NB4 (cell line): Measurements from ENCODE around the gene FFAR4.

Experiments
- DNase-seq: peaks from one replicate; pipeline ENCODE4 v3.0.0; 2010; ENCODE audit warnings: low read depth
- H3K4me3 ChIP-seq: one replicate; pipeline ENCODE4 v1.5.1; 2011; ENCODE audit warnings: mild to moderate bottlenecking, low read depth, low read length, moderate library complexity
- CTCF ChIP-seq: IDR thresholded peaks from one replicate; pipeline ENCODE4 v1.5.1; 2012; ENCODE audit warnings: low read depth, low read length
- MAX ChIP-seq: IDR thresholded peaks from 2 replicates; pipeline ENCODE4 v1.6.1; 2011; ENCODE audit warnings: low read depth, low read length
- MYC ChIP-seq: IDR thresholded peaks from 2 replicates; pipeline ENCODE4 v1.6.1; 2011; ENCODE audit warnings: low read depth, low read length
- POLR2A ChIP-seq: IDR thresholded peaks from 2 replicates; pipeline ENCODE4 v1.6.1; 2011; ENCODE audit warnings: mild to moderate bottlenecking; ENCODE audit not compliant: insufficient read length; ENCODE audit errors: extremely low read depth

FFAR4 gene

DNA sequence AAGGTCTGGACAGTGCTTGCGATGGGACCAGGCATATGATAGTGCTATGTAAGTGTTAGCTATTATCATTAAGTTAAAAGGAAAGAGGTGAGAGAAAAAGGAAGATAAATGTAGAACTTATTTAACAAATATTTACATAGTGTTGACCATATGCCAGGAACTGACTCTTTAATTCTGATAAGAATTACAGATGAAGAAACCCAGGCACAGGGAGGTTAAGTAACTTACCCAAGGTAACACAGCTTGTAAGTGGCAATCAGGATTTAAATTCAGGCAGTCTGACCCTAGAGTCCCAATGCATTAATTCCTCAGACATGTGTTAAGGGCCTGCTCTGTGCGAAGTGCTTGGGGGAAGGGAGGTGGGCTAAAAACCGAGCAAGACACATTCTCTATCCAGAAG is 11.1 kb downstream of the FFAR4 start:
- H3K4me3 ChIP-seq, result no peak overlapping the region

DNA sequence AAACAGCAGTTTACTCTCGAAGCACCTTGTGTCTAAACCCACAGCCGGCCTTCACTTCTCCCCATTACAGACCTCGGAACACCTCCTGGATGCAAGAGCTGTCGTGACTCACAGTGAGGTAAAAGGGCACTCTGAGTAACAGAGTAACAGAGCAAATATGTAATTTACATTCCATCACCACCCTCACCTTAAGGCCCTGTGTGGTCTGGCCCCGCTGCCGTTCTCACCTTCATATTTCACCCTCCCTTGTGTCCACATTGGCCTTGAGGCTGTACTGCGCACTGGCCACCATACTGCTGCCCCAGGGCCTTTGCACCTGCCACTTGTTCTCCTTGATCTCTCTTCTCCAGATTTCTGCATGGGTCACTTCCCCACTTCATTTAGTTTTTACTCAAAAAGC is 12.6 kb downstream of the FFAR4 start:
- no peak overlapping the region for H3K4me3 ChIP-seq
- no peak for DNase-seq
- TF ChIP-seq CTCF (no peak), MAX (no peak), POLR2A (no peak), MYC (no peak)

More for the DNA sequence above, 11.1 kb downstream of the FFAR4 start:
- TF ChIP-seq MYC, result no peak
- TF ChIP-seq POLR2A, result no peak
- TF ChIP-seq CTCF, result no peak
- TF ChIP-seq MAX, result no peak
- DNase-seq, result no peak

DNA sequence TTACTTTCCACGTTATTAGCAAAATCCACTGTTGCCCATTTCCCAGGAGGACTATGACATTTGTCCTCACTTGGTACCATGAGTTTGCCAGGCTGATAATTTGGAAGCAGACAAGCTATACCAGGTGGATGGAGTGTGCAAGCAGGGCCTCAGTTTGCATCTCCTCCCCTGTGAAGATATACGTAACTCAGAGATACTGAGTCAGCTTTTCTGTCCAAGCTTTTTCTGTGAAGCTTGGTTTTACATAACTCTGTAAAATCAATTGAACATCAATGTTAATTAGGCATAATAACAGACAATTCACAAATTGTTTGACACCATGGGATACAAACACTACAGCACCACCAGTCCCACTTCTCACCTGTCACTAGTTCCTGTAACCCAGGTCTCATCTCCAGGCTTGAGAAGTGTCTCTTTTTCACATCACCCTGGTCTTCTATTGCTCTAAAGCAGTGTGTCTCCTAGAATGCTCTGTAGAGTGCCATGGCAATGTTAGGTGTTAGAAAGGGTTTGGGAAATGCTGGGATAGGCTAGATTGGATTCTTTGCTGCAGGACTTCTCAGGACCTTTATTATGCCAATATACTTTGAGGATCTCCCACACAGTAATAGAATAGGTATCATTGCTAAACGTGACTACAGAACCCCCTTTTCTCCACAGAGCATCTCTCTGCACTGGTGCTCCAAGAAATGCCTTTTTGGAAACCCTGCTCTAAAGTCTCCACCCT is 13.7 kb downstream of the FFAR4 start:
- TF ChIP-seq POLR2A, result no peak
- TF ChIP-seq MYC, result no peak
- no peak for TF ChIP-seq MAX
- TF ChIP-seq CTCF, result no peak
- H3K4me3 ChIP-seq, result no peak overlapping the region
- DNase-seq, result no peak

DNA sequence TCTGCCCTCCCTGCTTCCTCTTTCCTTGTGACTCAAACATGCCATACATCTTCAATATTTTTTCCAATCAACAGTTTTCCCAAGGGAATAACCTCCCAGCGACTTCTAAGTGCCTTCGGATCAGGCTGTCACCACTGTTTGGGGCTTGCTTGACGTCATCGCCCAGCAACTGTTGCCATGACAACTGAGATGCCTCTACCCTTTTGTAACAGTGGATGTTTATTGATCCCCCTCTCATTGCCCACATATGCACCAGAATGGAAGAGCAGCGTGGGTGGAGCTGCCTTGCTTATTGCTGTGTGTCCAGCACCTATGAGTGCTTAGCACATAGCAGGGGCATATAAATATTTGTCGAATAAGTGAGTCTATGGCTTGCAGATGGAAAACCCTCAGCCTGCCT is 14.4 kb downstream of the FFAR4 start:
- no peak for DNase-seq
- H3K4me3 ChIP-seq, result no peak overlapping the region
- TF ChIP-seq MYC (no peak), POLR2A (no peak), MAX (no peak), CTCF (no peak)

GRCh38 chr10:93584445-93584844 is 18.0 kb downstream of the FFAR4 start:
- TF ChIP-seq POLR2A (no peak), CTCF (no peak), MYC (no peak), MAX (no peak)
- DNase-seq, result no peak
- H3K4me3 ChIP-seq, result no peak overlapping the region
